Activated CD8-positive, alpha-beta memory T cell treated with anti-CD3 and anti-CD28 coated beads for 24 hours (primary cell): ENCODE data around the gene KASH5.
A peak's percentile ranks its signal among the peaks of the same experiment; 100 is the strongest.

Experiments used
- DNase-seq: peaks from one replicate; pipeline ENCODE4 v3.0.0-alpha.2; 2020

KASH5 gene, protein sequence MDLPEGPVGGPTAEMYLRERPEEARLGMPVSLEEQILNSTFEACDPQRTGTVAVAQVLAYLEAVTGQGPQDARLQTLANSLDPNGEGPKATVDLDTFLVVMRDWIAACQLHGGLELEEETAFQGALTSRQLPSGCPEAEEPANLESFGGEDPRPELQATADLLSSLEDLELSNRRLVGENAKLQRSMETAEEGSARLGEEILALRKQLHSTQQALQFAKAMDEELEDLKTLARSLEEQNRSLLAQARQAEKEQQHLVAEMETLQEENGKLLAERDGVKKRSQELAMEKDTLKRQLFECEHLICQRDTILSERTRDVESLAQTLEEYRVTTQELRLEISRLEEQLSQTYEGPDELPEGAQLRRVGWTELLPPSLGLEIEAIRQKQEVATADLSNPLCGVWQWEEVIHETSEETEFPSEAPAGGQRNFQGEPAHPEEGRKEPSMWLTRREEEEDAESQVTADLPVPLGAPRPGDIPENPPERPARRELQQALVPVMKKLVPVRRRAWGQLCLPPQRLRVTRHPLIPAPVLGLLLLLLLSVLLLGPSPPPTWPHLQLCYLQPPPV

GRCh38 chr19:49387936-49388372 is at the start of gene KASH5:
Gene KASH5 (plus strand): TSS chr19:49388249. CDS start chr19:49390884, 2,635 bp downstream.
- peak; percentile 86 for DNase-seq

GRCh38 chr19:49338691-49339300 is 49.3 kb upstream of the KASH5 start:
- peak; percentile 60 for DNase-seq

- peak; percentile 54 for DNase-seq
Observed at GRCh38 chr19:49339301-49340068, 48.6 kb upstream of the KASH5 start.

DNA sequence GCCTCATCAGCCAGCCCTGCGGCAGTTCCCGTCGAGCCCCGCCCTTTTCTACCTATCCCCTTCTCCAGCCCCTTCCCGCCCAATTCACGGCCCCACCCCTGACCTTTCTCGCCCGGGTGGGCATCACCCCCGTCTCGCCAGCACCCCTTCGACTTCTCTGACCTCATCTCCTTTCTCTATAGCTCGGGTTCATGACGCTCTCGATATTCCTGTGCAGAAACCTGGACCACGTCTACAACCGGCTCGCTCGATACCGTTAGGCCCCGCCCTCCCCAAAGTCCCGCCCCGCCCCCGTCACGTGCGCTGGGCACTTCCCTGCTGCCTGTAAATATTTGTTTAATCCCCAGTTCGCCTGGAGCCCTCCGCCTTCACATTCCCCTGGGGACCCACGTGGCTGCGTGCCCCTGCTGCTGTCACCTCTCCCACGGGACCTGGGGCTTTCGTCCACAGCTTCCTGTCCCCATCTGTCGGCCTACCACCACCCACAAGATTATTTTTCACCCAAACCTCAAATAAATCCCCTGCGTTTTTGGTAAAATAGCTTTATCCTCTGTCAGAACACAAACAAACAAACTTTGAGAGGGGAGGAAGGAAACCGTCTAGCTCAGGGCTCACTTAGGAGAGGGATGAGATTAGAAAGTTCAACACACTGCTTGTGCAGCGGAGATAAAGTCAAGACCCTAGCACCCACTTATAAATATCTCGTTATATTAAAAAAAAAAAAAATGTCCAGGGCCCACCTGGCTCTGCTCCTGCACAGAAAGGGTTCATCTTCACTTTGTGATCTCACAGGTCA is 47.8 kb upstream of the KASH5 start:
- DNase-seq = no peak

- DNase-seq = no peak
Observed at GRCh38 chr19:49340865-49341718, 47.0 kb upstream of the KASH5 start.

DNA sequence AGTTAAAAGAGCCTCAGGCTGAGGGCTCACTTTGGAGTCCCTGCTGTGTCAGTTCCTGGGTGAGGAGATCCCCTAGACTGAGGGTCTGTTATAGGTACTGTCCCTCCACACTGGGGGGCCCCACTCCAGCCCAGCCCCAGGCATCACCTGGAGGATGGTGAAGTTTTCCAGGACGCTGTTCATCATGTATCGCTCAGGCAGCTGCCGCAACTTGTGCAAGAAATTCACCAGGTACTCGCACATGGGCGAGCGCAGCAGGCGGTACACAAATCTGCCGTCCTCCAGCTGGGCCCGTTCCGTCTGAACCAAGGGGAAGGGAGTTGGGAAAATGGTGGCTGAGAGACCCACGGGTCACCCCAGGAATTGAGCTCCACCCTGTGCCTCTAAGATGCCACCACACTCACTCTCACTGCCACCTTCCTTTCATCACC is 45.7 kb upstream of the KASH5 start:
- no peak for DNase-seq

DNA sequence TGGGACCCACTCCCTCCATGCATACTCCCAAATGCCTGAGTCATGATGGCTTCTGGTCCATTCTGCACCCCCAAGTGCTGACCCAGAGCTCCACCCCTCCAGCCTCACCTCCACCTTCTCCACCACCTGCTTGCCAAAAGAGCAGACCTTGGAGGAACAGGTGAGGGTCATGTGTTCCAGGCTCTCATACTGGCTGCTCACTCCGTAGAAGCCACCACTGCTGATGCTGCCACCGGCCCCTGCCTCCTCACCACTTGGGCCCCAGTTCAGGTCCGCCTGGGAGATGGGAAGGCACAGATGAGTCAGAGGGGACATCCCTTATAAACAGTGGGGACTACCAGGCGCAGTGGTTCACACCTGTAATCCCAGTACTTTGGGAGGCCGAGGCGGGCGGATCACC is 44.9 kb upstream of the KASH5 start:
- DNase-seq = no peak

- DNase-seq = no peak
Observed at GRCh38 chr19:49344505-49345423, 43.3 kb upstream of the KASH5 start.

DNA sequence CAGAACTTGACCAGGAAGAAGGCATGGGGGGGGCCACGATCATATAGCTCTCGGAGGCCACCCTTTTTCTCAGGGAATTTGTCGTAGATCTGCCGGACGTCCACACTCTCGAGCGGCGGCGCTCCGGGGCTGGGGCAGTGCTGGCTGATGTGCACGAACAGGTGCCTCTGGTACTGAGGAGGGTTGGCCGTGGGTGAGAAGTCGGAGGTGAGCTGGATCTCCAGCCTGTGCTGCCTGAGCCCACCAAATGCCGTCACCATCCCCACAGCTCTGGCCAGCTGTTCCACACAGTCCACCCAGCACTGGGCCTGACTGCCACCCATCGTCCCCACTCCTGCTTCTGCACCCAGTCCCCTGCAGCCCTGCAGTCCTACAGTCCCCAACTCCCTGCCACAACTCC is 40.9 kb upstream of the KASH5 start:
- no peak for DNase-seq

DNA sequence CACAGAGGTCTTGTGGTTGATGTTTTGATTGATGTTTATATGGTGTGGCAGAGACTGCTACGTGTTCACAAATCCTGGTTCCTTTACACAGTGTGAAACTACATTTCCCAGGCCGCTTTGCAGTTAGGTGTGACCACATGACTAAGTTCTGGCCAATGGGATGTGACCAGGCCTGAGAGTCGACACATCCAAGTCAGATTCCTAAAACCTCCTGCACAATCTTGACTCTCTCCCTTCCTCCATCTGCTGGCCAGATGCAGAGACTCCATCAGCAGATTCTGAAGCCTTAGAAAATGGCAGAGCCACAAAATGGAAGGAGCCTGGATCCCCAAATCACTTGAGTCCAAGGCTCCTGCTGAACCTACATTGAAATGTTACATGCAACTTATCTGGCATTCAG is 40.2 kb upstream of the KASH5 start:
- no peak for DNase-seq

DNA sequence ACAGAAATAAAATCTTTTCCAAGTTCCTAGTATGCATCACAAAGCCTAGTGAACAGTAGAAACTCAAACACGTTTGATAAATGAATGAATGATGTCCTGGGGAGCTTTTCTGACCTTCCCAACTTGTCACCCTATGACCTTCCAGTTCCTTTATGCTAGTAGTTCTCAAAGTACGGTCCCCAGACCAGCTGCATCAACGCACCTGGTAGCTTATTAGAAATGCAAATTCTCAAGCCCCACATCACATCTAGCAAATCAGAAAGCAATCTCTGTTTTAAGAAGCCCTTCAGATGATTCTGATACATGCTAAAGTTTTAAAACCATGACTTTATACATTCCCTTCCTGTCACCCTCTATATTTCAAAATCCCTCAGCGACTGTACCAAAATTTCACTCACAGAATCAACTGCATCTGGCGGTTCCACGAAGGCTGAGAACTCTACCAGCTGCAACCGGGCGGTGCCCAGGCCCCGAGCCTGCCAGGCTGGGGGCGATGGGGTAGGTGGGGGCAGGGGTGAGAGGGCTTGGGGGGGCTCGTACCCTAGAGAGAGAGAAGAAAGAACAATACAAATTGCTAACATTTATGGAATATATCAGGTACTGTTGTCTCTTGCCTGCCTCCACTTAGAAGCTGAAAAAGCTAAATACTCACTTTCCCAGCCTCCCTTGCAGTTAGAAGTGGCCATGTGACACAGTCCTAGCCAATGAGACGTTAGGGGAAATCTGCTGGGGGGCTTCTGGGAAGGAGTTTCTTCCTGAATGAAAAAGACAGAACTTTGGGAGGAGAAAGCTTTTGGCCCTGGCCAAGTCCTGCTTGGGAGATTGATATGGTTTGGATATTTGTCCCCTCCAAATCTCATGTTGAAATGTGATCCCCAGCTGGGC is 39.5 kb upstream of the KASH5 start:
- DNase-seq = no peak

DNA sequence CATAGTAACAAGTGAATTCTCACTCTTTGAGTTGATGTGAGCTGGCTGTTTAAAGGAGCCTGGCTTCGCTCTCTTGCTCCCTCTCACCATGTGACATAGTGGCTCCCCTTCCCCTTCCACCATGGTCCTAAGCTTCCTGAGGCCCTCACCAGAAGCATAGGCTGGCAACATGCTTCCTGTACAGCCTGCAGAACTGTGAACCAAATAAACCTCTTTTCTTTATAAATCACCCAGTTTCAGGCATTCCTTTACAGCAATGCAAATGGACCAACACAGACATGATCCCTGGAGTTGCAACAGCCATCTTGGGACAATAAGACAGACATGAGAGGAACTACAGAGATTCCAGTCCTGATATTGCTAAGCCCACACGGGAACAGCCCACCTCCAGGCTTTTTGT is 38.5 kb upstream of the KASH5 start:
- no peak for DNase-seq

DNA sequence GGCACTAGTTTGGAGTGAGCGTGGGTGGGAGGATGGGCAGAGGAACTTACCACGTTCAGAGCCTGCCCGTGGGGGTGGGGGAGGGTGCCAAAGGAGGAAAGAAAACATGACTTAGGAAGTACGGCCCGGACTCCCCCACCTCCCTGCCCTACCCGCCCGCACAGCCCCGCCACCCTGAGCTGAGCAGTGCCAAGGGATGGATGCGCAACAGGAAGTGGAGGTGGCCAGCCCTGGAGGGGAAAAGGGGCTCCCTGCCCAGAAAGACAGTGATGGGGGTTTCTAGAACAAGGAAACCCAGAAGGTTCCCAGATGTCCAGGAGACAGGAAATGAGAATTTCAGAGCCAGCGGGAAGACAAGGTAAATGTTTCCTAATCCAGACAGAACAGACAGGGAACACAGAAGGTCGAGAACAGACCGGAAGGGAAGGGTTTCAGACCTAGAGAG is 32.1 kb upstream of the KASH5 start:
- DNase-seq = no peak

- DNase-seq = no peak
Observed at GRCh38 chr19:49356382-49356781, 31.7 kb upstream of the KASH5 start.

- no peak for DNase-seq
Observed at GRCh38 chr19:49357186-49357585, 30.9 kb upstream of the KASH5 start.

GRCh38 chr19:49359851-49360820 is 27.9 kb upstream of the KASH5 start:
- DNase-seq = no peak

DNA sequence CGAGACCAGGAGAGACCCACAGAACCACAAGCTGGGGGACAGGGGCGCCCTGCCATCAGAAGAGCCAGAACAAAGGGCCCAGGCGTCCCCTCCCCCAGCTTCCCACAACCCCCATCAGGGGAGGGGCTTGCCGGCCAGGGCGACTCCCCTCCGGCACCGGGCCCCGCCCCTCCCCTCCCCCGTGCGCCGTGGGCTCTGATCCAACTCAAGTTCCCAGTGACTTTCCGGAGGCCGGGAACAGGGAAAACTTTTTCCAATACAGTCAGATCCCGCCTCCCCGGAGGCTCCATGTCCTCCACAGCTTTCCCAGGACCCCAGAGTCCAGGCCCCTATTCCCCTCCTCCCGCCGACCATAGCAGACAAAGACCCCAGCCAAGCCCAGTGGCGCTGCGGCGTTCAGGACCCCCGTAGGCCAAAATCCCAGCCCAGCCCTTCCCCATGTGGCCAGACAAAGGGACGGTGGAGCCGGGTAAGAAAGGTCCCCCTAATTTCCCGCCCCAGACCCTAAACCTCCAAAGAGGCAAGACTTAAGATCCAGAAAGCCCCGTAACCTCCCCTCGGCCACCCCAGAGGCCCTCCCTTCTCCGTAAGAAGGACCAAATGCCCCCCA is 26.5 kb upstream of the KASH5 start:
- no peak for DNase-seq
